Erythroblast (primary cell): ENCODE results near the gene PCDHGA10.

ENCODE experiments used
- GATA1 ChIP-seq: IDR thresholded peaks from 2 replicates; pipeline ENCODE4 v1.6.1; 2011; ENCODE audit warnings: low read depth, mild to moderate bottlenecking, control low read depth, low read length, moderate library complexity
- POLR2A ChIP-seq: IDR thresholded peaks from 2 replicates; pipeline ENCODE4 v1.6.1; 2011; ENCODE audit warnings: mild to moderate bottlenecking, low read length

DNA sequence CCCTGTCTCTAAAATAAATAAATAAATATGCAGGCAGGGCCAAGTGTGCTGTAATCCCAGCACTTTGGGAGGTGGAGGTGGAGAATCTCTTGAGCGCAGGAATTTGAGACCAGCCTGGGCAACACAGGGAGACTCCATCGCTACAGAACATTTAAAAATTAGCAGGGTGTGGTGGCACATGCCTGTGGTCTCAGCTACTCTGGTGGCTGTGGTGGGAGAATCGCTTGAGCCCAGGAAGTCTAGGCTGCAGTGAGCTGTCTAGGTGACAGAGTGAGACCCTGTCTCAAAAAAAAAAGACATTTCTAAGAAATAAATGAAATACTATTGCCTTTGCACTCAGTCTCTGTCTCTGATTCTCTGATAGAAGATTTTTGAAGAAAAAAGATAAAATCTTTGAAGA lies 1.2 kb upstream of the PCDHGA10 start:
- TF ChIP-seq POLR2A, result no peak
- no peak for TF ChIP-seq GATA1
